HG03025 (cell line): ENCODE data around the gene SZT2.
A peak's percentile ranks its signal among the peaks of the same experiment; 100 is the strongest.

Experiments
- ATAC-seq: cut with Tn5 transposase; IDR thresholded peaks from one replicate; pipeline ENCODE4 v1.9.1; 2021; ENCODE audit warnings: mild to moderate bottlenecking, moderate library complexity; ENCODE audit not compliant: unreplicated experiment, low FRiP score

The SZT2 gene

DNA sequence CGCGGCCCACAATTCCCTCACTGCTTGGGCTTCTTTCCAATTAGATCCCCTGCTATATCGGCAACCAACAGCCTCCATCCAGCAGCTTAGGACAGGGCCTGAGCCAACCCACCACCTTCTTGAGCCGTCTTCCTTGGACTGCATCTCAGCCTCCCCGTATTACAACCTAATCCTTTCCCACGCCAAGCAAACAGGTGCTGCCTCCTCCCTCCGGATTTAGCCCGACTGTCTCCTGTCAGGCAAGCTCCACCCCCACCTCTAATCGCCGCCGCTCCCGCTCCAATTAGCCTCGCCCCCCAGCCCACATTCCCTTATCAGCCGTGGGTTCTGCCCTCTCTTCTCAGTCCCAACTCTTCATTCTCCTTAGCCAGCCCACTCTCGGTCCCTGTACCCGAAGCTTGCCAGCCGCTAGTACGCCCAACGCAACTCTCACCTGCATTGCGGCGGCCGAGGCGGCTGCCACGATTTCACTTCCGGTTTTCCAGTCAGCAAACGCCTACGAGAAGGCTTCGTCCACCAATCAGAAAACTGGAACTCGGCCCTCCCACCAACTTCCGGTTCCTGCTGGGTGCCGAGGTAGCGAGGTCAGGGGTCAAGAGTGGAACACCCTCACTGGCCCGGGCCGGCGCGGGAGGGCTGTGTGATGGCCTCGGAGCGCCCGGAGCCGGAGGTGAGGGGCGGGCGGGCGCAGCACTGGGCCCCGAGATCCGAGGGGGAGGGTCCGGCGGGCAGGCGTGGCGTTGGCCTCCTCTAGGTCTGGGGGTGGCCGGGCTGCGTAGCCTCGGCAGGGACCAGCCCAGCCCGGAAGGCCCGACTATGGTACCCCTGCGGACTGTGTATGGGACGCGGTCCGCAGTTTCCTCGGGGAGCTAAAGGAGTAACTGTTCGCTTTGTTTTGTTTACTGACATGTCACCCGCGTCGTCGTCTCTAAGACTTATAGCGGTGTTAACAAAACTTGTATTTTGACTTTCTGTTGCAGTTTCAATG is at the start of gene SZT2, which contains the start of gene MED8:
TSS of gene SZT2 (plus strand) at position 574 of the 988 bp plus-strand sequence. CDS start at position 644, 70 bp downstream.
TSS of gene MED8 (minus strand) at position 475 of the 988 bp plus-strand sequence. CDS start at position 439, 36 bp downstream.
- peak; percentile 81 for ATAC-seq

DNA sequence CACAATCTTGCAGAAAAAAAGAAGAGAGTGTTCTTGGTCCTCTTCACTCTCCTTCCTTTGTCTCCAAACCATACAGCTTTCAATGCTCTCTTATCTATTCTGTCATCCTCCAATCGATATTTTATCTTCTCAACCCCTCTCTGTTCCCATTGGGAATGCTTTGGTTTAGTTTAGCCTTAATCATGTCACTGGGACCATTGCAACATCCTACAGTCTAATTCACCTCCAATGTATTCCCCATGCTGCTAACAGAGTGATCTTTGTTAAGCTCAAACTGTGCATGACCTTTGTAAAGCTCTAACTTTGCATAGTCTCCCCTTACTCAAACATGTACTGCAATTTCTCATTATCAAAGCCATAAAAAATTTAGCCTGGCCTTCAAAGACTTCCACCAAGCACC is 49.1 kb upstream of the SZT2 start:
- ATAC-seq = no peak

DNA sequence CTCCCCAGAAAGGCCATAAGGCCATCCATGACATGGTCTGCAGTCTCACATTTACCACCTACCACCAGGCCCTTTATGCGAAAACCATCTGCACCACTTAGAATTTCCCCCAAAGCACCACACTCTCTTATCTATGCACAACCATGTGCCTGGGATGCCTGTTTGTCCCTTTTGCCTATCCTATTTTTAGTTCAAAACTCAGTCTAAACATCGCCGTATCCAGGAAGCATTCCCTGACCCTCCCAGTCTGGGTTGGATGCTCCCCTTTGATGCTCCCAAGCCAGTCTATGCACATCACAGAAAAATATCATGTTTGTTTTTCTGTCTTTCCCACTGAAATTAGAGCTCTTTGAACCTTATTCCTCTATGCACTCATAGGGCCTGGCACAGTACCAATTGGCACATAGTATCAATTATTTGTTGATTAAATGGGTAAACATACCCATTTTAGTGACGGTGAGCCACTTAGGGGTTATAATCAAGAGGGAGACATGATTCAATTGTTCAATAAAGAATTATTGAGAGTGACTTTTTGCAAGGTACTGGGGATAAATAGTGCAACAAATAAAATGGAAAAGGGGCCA is 45.3 kb upstream of the SZT2 start:
- ATAC-seq = no peak

DNA sequence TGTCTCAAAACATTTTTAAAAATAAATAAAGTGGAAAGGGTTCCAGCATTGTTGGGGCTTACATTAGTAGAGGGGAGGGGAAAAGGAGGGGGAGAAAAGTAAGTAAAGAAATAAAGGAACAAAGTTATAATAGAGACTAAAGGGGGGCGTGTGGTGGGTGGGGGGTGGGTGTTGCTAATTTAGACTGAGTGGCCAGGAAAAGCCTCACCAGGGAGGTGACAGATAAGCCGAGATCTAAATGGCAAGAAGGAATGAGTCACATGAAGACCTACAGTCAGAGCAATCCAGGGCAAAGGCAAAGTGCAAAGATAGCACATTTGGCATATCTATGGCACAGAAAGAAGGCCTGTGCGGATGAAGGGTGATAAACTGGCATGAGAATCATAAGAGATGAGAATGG is 44.6 kb upstream of the SZT2 start:
- ATAC-seq = no peak

DNA sequence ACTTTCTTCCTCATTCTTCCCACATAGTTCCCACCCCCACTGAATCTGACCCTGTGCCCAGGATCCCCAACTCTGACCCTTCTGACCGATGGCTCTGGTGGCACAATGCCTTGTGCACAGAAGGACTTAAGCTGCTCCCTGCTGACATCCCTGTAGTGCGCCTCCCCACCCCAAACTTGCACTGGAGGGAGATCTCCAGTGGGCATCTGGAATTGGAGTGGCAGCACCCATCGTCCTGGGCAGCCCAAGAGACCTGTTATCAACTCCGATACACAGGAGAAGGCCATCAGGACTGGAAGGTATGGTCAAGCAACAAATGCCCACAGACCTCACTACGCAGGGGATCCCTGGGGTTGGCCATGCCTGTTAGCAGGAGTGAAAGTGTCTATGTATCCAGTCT is 43.1 kb upstream of the SZT2 start:
- ATAC-seq = no peak

DNA sequence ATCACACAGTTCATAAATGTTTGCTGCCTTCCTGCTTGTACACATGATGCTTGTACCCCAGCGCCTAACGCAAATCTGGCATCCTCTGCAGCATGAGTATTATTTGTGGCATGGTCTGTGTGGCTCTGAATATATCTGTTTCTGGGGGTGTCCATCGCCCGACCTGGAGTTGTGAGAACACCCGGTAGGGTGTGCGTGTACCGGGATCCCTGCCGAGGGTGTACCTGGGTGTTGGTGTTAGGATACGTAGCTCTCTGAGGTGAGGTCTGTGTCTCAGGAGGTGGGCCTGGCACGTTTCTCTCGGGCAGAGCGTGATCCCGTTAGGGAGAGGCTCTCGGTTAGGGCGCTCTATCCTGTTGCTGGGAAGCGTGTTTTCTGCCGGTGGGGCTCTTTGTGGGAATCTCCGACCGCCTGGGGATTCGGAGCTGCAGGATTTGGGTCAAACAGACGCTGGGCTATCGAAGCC is 41.3 kb upstream of the SZT2 start:
- no peak for ATAC-seq

DNA sequence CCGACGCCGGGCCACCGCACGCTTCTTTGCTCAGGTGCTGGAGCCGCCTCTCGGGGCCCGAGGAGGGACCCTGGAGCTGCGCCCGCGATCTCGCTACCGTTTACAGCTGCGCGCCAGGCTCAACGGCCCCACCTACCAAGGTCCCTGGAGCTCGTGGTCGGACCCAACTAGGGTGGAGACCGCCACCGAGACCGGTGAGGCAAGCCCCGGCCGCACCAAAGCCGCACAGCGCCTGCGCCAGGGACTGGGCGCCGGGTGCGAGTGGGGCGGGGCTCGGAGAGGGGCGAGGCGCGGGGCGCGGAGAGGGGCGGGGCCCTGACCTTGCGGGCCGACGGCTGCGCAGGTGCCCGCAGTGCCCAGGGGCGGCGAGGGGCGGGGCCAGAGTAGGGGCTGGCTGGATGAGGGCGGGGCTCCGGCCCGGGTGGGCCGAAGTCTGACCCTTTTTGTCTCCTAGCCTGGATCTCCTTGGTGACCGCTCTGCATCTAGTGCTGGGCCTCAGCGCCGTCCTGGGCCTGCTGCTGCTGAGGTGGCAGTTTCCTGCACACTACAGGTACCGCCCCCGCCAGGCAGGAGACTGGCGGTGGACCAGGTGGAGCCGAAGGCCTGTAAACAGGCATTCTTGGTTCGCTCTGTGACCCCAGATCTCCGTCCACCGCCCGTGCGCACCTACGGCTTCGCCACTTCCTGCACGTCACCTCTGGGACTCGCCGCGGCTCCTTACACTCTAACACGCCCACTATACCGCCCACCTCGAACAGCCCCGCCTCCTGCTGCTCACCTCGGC is 40.7 kb upstream of the SZT2 start:
- no peak for ATAC-seq

DNA sequence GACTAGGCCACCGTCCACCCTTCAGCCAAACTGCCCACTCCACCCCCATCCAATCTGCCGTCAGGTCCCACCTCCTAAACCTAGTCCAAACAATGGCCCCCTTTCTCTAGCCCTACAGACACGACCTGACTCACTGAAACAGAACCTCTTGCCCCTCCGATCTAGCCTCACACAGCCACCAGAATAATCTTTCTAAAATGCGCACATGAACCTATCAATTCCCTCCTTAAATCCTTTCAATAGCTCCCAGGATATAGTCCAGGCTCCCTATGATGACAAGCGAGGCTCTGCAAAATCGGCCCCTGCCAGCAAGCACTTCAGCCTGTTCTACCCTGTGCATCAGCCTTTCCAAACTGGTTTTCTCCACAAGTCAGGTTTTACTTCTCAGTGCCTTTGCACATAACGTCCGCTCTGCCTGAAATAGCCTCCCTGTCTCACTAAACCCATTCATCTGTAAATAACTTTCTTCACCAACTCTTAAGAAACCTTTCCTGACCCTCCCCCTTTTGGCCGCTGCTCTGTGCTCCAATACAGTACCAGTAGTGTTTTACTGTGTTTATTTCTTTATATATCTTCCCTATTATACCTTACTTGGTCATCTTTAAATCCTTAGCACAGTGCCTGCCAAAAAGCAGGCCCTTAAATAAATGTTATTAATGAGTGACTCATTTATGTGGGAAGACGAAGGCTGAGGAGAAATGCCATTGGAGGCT is 39.9 kb upstream of the SZT2 start:
- ATAC-seq = no peak

DNA sequence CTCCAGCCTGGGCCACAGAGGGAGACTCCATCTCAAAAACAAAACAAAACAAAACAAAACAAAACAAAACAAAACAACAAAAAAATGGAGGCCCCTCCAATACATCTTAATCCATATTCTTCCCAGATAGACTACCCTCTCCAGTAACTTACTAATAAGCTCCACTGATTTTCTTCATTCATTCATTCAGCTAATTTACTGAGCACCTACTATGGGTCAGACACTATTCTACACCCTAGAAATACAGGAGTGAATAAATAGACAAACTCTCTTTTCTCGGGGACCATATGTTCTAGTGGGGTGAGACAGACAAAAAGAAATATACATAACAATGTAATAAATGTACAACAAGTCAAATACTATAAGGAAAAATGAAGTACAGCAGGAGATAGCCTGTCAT is 38.7 kb upstream of the SZT2 start:
- ATAC-seq = no peak

DNA sequence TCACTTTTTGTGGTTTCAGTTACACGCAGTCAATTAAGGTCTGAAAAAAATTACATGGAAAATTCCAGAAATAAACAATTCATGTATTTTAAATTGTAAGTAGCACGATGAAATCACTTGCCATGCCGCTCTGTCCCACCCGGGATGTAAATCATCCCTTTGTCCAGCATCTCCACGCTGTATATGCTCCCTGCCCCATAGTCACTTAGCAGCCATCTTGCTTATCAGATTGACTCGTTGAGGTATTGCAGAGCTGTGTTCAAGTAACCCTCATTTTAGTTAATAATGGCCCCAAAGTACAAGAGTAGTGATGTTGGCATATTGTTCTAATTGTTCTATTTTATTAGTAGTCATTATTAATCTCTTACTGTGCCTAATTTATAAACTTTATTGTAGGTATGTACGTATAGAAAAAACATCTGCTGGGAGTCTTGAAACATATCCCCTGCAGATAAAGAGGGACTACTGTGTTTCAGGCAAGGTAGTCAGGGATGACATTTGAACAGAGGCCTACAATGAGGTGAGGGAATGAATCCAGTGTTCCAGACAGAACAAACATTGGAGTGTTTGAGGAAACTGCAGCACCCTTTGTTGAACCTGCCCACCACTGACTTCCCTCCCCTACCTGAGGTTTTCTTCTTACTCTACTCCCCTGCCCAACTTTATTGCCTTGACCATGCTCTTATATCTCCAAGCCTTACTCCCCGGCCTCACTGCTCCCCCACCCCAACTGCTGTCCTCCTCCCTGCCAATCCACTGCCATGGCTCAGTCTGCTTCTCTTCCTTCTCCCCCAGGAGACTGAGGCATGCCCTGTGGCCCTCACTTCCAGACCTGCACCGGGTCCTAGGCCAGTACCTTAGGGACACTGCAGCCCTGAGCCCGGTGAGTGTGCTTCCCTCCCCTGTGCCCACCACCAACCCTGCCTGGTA is 38.0 kb upstream of the SZT2 start:
- no peak for ATAC-seq

DNA sequence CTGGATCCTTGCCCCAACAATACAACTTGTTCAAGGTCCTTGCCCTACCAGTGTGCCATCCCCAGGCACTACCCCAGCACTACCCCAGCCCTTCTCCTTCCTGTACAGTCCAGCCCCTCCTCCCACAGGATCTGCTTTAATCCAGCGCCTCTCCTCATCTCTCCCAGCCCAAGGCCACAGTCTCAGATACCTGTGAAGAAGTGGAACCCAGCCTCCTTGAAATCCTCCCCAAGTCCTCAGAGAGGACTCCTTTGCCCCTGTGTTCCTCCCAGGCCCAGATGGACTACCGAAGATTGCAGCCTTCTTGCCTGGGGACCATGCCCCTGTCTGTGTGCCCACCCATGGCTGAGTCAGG is 37.4 kb upstream of the SZT2 start:
- ATAC-seq = no peak

DNA sequence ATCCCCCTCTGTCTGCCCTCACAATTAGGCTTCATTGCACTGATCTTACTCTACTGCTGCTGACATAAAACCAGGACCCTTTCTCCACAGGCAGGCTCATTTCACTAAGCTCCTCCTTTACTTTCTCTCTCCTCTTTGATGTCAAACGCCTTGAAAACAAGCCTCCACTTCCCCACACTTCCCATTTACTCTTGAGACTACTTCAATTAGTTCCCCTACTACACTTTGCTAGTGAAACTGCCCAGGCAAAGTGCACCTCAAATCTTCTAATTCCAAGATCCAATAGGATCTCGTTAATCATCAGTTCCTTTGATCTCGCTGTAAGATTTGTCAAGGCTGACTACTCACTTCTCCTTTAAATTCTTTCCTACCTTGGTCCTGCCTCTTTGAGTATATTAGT is 36.8 kb upstream of the SZT2 start:
- no peak for ATAC-seq

DNA sequence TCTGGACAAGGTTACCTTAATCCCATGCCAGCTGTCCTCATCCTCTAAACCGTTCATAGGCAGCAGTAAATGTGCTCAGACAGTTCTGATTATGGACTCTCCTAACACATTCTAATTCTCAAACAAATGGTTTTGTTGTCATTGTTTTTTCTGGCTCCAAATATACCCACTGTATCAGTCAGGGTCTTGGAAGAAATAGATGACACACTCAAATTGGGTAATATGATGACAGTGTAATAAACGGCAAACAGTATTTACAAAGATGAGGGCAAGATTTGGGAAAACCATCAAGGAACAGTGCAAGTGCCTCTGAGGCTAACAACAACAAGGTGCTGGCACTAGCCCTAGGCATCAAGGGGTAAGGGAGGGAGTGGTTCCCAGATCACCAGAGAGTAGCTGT is 35.2 kb upstream of the SZT2 start:
- no peak for ATAC-seq

DNA sequence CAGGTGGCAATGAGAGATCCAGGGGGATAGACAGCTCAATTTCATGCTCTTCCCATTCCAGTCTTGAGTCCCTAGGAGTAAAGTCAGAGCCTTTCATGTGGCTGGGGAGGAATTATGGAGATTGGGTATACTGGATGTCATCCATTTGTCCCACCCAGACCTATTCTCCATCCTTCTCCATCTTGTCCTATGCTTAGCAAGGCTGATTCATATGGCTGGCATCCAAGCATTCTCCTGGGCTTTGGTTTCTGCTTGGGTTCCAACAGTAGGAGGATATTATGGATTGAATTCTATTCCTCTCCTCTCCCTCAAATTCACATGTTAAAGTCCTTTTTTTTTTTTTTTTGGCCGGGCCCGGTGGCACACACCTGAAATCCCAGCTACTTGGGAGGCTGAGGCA is 34.8 kb upstream of the SZT2 start:
- no peak for ATAC-seq

DNA sequence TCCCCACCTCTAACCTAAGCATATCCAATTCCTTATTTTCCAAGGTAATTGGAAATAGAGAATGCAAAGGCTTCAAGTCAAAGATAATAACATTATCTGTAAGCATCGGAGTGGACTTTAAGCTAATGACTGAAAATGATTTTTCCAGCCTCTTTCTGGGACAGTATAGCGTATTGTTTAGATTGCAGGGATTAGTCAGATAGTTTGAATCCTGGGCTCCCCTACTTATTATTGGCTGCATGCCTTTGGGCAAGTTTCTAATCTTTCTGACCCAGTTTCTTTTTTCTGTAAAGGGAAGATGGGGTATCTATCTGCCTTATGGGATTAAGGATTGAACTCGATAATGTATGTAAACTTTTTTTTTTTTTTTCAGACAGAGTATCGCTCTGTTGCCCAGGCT is 32.4 kb upstream of the SZT2 start:
- ATAC-seq = no peak

DNA sequence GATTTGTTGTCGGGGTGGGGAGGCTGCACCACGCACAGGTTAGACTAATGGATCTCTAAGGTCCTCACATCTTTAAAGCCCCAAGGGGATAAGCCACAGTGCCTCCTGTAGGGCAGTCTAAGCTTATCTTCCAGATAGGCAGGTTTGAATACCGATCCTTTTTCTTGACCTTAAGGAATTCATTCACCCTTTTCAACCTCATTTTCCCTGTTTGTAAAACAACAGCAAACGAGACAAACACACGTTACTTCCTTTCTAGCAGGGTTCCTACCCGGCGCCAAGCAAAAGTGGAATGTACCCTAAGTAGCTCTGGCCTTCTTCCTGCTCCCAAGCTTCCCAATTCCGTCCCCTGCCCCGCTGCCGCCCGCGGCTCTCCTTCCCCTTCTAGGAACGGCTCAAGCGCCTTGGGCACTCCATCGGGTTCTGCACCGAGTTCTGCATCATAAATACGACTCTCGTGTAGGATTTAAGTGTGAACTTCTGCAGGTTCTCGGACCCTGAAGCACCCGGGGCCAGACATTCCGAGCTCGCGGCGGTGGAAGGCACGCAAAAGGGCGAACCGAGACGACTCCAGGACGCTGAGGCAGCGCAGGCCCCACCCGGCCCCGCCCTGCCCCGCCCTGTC is 31.5 kb upstream of the SZT2 start:
- no peak for ATAC-seq

DNA sequence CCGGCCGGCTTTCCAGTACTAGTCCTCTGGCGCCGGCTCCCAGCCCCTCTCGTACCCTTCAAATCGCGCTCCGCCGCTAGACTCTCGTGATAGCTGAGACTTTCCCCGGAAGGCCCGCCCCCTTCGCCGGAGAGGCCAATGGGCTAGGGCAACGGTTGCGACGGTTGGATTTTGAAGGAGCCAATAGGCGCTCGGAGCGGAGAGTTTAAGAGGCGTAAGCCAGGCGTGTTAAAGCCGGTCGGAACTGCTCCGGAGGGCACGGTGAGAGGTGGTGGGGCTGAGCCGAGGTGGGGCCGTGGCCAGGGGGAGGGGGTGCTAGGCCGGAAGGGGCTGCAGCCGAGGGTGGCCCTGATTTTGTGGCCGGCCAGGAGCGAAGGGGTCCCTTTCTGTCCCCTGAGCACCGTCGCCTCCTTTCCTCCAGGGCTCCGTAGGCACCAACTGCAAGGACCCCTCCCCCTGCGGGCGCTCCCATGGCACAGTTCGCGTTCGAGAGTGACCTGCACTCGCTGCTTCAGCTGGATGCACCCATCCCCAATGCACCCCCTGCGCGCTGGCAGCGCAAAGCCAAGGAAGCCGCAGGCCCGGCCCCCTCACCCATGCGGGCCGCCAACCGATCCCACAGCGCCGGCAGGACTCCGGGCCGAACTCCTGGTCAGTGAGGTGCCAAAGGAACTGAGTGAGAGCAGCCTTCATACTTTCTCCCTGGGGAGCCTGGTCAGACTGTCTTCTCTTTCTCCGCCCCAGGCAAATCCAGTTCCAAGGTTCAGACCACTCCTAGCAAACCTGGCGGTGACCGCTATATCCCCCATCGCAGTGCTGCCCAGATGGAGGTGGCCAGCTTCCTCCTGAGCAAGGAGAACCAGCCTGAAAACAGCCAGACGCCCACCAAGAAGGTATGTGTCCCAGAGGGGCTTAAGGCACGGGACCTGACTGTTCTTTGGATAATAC is 30.7 kb upstream of the SZT2 start, which contains the start of gene CDC20:
TSS of gene CDC20 (plus strand) at position 236 of the 948 bp plus-strand sequence. CDS start at position 471, 235 bp downstream.
- peak; percentile 86 for ATAC-seq

DNA sequence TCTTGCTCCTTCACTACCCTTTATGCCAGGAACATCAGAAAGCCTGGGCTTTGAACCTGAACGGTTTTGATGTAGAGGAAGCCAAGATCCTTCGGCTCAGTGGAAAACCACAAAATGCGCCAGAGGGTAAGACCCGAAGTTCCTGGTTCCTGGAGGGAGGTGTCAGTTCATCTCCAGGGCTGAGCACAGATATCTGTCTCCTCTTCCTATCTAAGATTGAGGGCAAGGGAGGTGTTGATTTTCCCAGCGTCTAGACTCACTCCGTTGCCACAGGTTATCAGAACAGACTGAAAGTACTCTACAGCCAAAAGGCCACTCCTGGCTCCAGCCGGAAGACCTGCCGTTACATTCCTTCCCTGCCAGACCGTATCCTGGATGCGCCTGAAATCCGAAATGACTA is 30.0 kb upstream of the SZT2 start:
- ATAC-seq = no peak
